ENCODE measurements around the gene SHLD1. TPM values are rescaled to one million over a fixed set of nuclear protein-coding genes. Genes with fewer than 3 reads are reported as not detected.

The SHLD1 gene

GRCh38 chr20:5913166-5913565 lies 163.0 kb downstream of the SHLD1 start:
- Histone ChIP-seq H3K4me1 (ENCODE audit: control insufficient read depth in 2 of 2, insufficient read depth in 1 of 2, low read depth in 1 of 2, low read length in 2 of 2) (peaks cover 0 to 2% of the 10 kb centered on the region in 2 donors), H2AK5ac (ENCODE audit: low read depth, low read length) (no peak overlapping the region), H4K8ac (ENCODE audit: low read depth, low read length) (no peak overlapping the region), H3K27me3 (ENCODE audit: control insufficient read depth in 3 of 3, insufficient read depth in 3 of 3, low read depth in 1 of 3, low read length in 3 of 3) (peaks cover 0 to 3% (median 0%) of the 10 kb centered on the region in 3 experiments), H2BK15ac (ENCODE audit: low read length) (no peak overlapping the region), H3K9me3 (replicated peaks in 1 of 2; ENCODE audit: control insufficient read depth in 2 of 2, insufficient read depth in 1 of 2, low read depth in 1 of 2, low read length in 2 of 2) (no peaks in the 10 kb centered on the region), H3K79me1 (ENCODE audit: low read depth, low read length) (no peaks in the 10 kb centered on the region), H3K9ac (ENCODE audit: low read depth, low read length, poor library complexity) (no peak overlapping the region), H3K4ac (ENCODE audit: low read length) (no peak overlapping the region), H2AFZ (ENCODE audit: low read length) (no peak overlapping the region), H3K18ac (ENCODE audit: low read length) (no peak overlapping the region), H3K27ac (replicated peaks; ENCODE audit: low read length) (no peak overlapping the region), H2BK5ac (ENCODE audit: low read length) (no peak overlapping the region), H2BK12ac (ENCODE audit: low read length) (no peak overlapping the region), H4K91ac (ENCODE audit: low read depth, low read length, poor library complexity) (no peak overlapping the region), H3K4me3 (ENCODE audit: low read length in 2 of 2) (no peak overlapping the region), H2BK120ac (ENCODE audit: low read depth, low read length) (no peak overlapping the region), H3K4me2 (ENCODE audit: insufficient read depth, low read length, poor library complexity, severe bottlenecking) (no peak overlapping the region), H3K36me3 (replicated peaks in 1 of 2; ENCODE audit: control insufficient read depth in 2 of 2, insufficient read depth in 2 of 2, low read length in 2 of 2) (no peaks in the 10 kb centered on the region), H3K14ac (ENCODE audit: low read length) (no peak overlapping the region), H3K23ac (ENCODE audit: low read depth, low read length, poor library complexity) (no peak overlapping the region)
- no CpG with 5 or more reads among the region's 2 CpGs for WGBS, 2 donors (ENCODE audit: extremely low coverage in 2 of 2, insufficient read length in 2 of 2, insufficient replicate concordance in 1 of 2)
- no peak for DNase-seq (ENCODE audit: low spot score)

Small RNA genes within 50 kb of the gene (small RNA-seq; reads per million reads assigned to genes)
- not detected for gene RNU1-55P (ENCODE audit: insufficient read depth)

Measured in neuronal stem cell (in vitro differentiated cells).